ENCODE results near the gene EHBP1.

EHBP1 gene

DNA sequence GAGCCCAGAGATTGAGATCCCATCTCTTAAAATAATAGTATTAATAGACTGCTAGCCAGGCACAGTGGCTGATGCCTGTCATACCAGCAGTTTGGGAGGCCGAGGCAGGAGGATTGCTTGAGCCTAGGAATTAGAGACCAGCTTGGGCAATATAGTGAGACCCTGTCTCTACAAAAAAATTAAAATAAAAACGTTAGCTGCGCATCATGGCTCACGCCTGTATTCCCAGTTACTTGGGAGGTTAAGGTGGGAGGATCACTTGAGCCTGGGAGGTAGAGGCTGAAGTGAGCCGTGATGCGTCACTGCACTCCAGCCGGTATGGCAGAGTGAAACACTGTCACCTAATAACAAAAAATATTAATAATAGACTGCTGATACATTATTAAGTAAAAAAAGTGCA lies 178.1 kb downstream of the EHBP1 start:
- no peak for DNase-seq (ENCODE audit: low read depth in 2 of 2)

DNA sequence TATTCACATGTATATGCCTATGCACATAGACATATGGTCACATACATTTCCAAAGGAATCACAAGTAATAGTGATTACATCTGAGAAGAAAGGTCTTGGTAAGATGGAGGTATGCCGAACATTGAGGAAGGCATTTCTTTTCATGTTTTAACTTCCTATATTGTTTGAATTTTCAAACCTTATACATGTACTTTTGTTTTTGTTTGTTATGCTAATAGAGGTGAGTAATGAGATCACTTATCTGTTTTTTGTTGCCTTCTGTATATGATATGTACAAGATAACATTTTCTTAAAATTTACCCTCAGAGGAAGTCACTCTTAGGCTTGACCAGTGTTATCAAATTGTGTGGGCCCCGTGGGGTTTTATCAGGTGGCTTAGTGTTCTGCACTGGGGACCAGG lies 178.6 kb downstream of the EHBP1 start:
- DNase-seq (ENCODE audit: low read depth in 2 of 2), result no peak

DNA sequence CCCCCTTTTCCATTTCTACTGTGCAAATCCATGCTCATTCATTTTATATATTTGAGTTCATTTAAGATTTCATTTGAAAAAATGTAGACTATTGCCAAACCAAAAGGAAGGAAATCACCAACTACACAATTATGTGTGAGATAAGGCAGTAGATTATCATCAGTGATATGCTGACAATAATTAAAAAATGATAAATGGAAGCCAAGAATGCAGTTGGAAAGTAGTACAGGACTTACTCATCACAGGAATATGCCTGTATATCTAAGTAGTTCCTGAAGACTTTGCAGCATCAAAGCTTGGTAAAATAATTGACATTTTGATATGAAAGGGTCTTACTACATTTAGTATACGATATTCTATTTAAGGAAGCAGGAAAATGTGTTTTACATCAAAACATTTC lies 179.0 kb downstream of the EHBP1 start:
- no peak for DNase-seq (ENCODE audit: low read depth in 2 of 2)

DNA sequence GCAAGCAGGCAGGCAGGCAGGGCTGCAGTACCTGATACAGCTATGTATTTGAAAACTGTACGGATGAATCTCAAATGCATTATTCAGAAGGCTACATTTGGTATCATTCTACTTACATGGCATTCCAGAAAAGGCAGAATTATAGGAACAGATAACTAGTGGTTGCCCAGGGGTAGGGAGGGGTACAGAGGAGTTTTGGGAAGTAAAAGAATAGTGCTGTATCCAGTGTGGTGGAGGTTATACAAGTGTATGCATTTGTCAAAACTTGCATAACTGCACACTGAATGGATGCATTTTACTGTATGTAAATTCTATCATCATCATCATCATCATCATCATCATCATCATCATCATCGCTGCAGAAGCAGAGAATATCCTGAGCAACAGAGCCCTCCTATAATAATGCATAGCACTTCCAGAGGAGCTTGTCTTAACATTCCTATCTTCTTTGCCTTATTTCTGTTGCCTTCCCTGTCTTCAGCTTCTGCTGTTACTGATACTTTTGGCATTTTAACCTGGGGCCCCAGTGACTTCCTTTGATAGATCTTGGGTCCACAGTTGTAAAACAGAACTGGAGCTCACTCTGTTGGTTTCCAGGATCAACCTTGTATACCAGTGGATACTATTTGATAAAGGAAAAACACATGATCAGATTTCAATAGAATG lies 189.6 kb downstream of the EHBP1 start:
- no peak for DNase-seq (ENCODE audit: low read depth in 2 of 2)

DNA sequence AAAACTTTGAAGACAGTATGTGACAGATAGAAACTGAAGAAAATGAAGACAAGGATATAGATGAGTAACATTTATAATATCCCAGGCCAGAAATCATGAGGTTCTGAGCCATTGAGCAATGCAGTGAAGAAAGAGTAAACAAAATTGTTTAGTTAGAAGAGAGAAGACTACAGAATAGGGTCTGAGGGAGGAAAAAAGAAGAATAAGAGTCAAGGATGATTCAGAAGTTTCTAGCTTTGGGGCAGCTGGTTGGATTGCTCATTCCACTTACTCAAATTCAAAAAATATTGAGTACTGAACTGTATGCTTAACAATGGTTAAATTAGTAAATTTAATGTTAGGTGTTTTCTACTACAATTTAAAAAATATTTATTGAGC lies 190.1 kb downstream of the EHBP1 start:
- no peak for DNase-seq (ENCODE audit: low read depth in 2 of 2)

DNA sequence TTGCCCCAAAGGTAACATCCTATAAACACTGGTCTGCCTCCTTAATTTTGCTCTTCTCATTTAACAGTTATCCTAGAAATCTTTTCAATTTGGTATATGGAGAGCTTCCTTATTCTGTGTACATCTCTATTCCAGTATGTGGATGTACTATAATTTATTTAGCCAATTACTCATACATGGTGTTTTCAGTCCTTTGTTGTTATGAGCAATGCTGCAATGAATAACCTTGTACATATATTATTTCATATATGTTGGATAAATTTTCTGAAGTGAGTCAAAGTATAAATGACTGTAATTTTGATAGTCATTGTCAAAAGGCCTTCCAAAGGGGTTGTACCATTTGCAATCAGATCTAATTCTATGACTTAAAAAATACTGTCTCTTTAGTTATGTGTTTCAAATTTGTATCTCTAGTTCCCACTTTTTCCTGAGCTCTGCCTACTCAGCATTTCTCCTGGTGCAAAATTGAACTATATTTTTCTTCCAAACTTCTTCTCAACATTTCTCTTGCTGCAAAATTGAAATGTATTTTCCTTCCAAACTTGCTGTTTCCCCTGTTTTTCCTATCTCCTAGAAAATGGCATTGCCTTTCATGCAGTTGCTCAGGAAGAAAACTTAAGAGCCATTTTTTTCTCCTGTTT lies 191.8 kb downstream of the EHBP1 start:
- DNase-seq (ENCODE audit: low read depth in 2 of 2), result no peak

DNA sequence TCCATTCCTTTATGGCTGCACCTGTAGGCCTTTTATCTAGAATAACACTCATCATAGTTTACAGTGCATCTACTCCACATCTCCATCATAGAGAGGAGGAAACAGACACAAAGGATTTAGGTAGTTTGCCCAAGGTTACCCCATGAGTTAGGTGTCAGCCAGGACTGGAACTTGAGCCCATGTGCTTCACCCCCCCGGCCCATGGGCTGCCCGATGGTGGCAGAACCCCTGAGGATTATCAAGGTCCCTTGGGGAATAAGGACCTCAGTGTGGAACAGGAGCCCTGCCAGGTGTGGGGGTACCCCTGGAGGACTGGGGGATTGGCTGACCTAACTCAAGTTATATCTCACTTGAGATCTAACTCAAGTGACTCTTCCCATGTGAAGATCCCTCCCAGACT lies 198.8 kb downstream of the EHBP1 start:
- DNase-seq (ENCODE audit: low read depth in 2 of 2), result no peak

DNA sequence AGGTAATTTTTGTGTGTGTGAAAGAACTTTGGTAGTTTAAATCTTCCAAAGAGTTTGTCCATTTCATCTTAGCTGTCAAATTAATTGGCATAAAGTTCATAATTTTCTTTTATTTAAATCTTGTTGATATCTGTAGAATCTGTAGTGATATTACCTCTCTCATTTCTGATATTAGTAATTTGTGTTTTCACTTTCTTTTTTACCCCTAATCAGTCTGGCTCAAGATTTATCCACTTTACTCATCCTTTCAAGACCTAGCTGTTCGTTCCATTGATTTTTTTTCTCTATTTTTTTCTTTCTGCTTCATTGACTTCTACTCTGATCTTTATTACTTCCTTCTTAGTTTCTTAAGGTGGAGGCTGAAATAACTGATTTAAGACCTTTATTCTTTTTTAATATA lies 202.6 kb downstream of the EHBP1 start:
- DNase-seq (ENCODE audit: low read depth in 2 of 2), result no peak

DNA sequence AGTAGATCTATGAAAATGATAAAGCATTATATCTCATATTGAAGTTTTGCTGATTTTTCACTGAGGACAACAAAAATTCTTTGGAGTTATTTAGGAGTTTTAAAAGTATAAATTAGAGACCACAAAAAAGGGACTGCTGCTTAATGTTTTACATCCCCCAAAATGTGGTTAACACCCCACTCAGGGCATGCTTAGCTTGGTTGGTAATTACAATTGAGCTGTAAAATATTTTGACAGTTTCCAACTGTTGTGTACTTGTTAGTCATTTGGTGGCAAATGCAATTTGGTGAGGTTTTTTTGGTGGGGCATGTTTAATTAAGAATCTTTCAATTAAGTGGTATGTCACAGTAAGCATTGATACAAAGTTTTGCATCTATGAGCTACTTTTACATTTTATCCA lies 207.8 kb downstream of the EHBP1 start:
- no peak for DNase-seq (ENCODE audit: low read depth in 2 of 2)

DNA sequence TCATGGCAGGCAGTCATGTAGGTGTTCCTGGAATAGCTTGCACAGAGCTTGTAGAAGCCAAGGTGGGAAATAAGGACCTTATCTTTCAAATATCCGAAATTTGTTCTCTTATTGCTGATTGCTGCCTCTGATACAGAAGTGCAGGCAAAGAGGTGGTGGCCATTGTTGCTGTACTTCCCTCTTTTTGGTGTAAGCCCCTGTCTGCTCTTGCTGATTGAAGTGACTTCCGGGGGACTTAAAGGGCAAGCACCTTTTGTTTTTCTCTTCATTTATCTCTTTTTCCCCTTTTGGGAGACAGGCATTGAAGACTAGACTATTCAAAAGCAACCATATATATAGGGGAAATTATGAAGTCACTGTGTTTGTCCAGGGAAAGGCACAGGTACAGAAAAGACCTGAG lies 213.5 kb downstream of the EHBP1 start:
- DNase-seq (ENCODE audit: low read depth in 2 of 2), result no peak

DNA sequence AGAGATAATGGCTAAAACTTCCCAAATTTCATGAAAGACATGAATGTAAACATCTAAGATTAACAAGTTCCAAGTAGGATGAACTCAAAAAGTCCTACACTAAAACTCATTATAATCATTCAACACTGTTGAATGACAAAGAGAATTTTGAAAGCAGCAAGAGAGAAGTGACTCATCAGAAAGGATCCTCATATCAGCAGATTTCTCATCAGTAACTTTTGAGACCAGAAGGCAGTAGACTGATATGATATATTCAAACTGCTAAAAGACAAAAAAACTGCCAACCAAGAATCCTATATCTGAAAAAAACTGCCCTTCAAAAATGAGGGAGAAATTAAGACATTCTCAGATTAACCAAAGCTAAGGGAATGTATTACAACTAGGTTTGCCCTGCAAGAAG lies 214.6 kb downstream of the EHBP1 start:
- DNase-seq (ENCODE audit: low read depth in 2 of 2), result no peak

DNA sequence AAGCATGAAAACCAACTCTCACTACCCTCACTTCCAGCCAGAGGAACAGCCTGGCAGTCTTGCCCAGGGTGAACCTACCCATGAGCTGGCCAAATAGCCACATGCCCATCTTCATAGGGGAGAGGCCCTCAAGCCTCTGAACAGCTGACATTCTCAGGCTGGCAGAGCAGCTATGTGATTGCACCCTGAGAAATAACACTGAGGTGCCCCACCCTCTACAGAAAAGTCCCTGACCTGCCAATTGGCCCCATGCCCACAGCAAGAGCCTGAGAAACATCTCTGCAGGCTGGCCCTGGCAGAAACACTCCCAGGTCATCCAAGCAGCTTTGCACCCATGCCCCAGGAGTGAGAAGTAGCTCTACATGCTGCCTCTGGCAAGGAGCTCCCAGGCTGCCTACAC lies 217.7 kb downstream of the EHBP1 start:
- no peak for DNase-seq (ENCODE audit: low read depth in 2 of 2)

DNA sequence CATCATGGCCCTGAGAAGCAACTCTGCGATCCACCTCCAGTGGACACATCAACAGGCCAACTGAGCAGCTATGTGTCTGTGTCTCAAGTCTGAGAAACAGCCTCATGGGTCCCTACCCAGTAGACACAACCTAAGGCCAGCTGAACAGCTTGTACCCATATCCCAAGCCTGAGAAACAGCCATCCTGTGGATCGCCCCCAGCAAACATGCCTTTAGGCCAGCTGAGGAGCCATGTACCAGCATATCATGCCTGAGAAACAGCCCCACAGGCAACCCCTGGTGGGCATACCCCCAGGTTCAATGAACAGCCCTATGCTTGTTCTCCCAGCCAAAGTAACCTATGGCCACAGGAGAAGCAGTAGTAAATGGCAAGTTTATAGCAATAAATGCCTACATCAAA lies 218.4 kb downstream of the EHBP1 start:
- DNase-seq (ENCODE audit: low read depth in 2 of 2), result no peak

DNA sequence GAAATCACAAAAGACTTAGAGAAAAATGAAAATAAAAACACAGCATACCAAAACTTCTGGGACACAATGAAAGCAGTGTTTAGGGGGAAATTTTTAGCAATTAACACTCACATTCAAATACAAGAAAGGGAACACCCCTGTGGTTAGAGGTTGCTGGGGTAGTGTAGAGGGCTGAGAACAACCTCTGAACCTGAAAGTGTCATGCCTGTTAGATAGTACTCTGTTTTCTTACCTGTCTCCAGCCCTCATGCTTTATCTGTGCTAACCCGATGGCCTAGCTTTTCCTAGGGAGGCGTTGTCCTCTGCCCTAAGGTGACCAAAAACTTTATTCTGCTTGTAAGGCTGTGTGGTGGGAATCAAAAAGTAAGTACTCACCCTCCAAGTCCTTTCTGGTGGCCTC lies 222.5 kb downstream of the EHBP1 start:
- DNase-seq (ENCODE audit: low read depth in 2 of 2), result no peak

DNA sequence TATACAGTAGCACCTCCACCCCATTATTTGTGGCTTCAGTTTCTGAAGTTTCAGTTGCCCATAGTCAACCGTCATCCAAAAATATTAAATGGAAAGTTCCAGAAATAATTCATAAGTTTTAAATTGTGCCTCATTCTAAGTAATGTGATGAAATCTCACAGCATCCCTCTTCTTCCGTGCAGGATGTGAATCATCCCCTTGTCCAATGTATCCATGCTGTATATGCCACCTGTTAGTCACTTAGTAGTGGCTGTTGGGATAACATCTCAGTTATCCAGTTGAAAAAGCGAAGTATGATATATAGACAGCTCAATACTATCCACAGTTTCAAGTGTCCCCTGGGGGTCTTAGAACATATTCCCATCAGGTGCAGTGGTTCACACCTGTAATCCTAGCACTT lies 226.0 kb downstream of the EHBP1 start:
- no peak for DNase-seq (ENCODE audit: low read depth in 2 of 2)

DNA sequence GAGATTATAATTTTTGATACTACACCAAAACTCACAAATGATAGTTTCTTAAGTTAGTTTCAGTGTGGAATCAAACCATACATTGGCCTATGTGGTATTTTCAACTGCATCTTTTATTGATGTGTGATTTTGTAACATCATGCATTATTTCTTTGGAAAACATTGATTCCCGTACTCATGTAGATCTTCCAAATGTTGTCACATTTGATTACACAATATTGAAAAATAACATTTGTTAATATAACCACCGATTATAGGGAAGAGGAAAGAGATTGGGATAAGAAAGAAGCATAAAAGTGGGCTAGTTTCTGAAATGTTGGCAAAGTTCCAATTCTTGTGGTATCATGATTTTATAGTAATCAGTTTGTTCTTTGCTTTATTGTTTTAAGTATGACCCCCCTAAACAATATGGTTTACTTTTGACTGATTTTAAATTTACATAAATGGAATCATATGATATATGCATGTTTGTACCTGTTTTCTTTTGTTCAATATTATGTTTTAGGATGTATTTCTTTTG lies 227.9 kb downstream of the EHBP1 start:
- DNase-seq (ENCODE audit: low read depth in 2 of 2), result no peak

DNA sequence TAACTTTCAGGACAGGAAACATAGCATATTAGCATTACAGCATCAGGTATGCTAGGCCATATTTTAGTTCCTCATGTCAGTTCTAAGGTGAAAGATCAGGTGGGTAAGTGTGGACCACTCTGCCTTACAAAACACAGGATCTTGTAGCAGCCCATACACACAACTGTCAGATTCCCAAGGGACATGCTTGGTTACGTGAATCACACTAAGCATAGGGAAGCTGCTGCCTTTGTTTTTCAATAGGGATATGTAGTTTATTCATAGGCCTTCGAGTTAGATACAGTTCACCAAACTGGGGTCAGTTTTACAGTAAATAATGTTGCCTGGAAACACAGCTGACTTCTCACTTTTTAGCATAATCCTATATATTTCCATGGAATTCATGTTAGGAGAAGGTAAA lies 229.0 kb downstream of the EHBP1 start:
- no peak for DNase-seq (ENCODE audit: low read depth in 2 of 2)

DNA sequence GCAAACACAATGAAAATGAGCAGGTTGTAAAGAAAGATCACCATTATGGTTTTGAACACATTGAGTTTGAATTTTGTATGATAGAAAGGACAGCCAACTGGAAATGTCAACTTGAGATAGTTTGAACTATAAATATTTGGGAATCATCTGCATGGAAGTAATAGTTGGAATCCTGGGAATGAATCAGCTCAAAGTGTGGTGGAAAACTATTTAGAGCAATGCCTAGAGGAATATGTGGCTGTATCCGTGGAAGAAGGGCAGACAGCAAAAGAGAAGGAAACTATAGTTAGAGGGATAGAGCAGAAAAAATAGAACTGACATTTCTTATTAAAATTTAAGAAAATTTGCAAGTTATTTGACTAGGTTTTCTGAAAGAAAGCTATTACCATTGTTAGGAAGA lies 232.6 kb downstream of the EHBP1 start:
- no peak for DNase-seq (ENCODE audit: low read depth in 2 of 2)

DNA sequence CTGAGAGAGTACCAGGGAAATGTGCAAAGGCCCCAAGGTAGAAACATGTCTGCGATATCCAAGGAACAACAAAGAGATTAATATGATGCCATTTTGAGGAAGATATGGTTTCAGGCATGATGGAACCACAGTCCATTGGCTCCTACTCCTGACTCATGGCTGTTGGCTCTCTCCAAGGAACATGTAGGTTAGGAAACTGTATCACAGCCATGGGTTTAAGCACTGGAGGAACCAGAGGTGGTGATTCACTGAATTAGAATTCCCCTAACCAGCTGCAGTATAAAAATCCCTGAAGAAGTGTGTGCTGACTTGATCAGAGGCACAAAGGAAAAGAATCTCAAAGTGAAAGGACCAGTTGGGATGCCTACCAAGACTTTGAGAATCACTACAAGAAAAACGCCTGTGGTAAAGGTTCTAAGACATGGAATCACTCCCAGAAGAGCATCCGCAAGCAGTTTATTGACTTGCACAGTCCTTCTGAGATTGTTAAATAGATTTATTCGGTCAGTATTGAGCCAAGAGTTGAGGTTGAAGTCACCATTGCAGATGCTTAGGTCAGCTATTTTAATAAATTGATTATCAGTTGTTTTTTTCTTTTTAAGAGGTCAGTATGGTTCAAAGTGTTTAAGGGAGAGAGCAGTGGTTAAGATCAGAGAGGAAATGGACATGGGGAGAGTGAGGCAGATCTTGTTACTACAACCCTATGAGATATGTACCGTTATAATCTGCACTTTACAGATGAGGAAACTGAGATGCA lies 234.4 kb downstream of the EHBP1 start:
- DNase-seq (ENCODE audit: low read depth in 2 of 2), result no peak

DNA sequence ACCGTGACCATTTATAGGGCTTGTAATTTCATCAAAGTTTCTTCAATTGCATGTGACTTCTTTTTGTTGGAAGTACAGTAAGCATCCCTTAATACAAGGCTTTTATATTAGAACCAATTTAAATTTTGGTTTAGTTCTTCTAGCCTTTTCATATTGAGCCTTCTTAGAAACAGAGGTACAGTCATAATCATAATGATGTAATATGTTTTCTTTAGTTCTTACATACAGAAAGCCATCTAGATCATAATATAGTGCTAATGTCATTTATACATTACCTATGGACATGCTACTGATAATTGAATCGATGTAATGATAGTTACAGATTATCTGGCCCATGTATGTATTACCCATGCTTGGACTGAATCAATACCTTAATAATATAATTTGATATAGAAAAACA lies 235.2 kb downstream of the EHBP1 start:
- no peak for DNase-seq (ENCODE audit: low read depth in 2 of 2)

DNA sequence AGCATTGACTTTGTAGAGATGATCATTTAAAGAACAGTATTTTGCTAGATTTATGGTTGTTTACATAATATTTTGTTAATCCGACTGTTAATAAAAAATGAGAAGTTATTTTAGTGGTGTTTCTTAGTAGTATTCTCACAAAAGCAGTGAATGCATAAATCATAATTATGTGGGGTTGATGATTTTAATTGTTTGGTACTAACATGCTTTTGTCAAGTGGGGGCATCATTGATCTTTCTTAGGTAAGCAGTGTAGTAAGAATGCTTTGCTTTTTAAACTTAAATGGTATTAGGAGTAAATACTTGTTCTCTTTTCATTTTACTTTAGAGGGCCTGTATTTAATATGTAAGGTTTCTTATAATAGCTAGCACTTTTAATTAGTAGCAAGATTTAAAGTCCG lies 235.9 kb downstream of the EHBP1 start:
- no peak for DNase-seq (ENCODE audit: low read depth in 2 of 2)

DNA sequence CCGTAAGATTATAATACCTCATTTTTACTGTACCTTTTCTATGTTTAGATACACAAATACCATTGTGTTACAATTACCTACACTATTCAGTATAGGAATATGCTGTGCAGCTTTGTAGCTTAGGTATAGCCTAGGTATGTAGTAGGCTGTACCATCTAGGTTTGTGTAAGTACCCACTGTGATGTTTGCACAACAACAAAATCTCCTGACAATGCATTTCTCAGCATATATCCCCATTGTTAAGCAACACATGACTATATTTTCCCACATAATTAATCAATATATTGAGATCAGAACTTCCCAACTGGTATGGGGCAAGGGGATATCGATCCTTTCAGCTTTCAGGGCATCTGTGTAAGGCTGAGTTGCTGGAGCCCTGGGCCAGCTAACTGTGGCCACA lies 238.8 kb downstream of the EHBP1 start:
- DNase-seq (ENCODE audit: low read depth in 2 of 2), result no peak

DNA sequence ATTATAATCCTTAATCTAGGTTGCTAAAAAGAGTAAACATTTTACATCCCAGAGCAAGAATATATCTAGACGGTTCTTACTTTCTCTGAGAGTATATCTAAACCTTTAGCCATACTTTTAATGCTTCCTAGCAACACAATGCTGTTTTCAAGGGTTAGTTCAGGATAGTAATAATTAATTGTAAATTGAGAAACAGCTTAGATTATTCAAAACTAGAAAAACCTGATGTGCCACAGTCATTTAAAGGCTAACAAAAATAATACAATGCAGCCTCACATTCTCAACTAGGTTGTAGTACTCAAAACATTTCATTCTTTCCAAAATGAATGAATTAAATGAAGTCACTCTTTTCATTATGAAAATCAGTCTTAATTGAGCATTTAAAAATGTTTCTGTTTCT lies 241.9 kb downstream of the EHBP1 start:
- no peak for DNase-seq (ENCODE audit: low read depth in 2 of 2)

All from stimulated activated CD8-positive, alpha-beta memory T cell treated with anti-CD3 and anti-CD28 coated beads, Interleukin-15, amount 100 ng/mL, for 4 hours (primary cell).